Measurements from ENCODE around the gene PIEZO2.

GRCh38 chr18:11031966-11032365 lies 117.4 kb downstream of the PIEZO2 start:
- TF ChIP-seq EZH2phosphoT487 (IDR thresholded peaks at IDR 0.05; ENCODE audit: borderline replicate concordance) = no peak
- TF ChIP-seq, protein P1, sequence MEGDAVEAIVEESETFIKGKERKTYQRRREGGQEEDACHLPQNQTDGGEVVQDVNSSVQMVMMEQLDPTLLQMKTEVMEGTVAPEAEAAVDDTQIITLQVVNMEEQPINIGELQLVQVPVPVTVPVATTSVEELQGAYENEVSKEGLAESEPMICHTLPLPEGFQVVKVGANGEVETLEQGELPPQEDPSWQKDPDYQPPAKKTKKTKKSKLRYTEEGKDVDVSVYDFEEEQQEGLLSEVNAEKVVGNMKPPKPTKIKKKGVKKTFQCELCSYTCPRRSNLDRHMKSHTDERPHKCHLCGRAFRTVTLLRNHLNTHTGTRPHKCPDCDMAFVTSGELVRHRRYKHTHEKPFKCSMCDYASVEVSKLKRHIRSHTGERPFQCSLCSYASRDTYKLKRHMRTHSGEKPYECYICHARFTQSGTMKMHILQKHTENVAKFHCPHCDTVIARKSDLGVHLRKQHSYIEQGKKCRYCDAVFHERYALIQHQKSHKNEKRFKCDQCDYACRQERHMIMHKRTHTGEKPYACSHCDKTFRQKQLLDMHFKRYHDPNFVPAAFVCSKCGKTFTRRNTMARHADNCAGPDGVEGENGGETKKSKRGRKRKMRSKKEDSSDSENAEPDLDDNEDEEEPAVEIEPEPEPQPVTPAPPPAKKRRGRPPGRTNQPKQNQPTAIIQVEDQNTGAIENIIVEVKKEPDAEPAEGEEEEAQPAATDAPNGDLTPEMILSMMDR (conservative IDR thresholded peaks at IDR 0.05; ENCODE audit: low read length) = no peak
